ENCODE results near the gene SMG1. TPM values are rescaled to one million over a fixed set of nuclear protein-coding genes. Genes with fewer than 3 reads are reported as not detected.
A peak's percentile ranks its signal among the peaks of the same experiment; 100 is the strongest.
"Not testable (repeated sequence)": the region's sequence is repeated elsewhere in the genome, so short reads cannot be mapped to it uniquely, and the experiment has no call there.

The SMG1 gene
- total RNA-seq, 8 experiments from 2014 or later, result 31.1 to 100 (median 42.5) TPM

DNA sequence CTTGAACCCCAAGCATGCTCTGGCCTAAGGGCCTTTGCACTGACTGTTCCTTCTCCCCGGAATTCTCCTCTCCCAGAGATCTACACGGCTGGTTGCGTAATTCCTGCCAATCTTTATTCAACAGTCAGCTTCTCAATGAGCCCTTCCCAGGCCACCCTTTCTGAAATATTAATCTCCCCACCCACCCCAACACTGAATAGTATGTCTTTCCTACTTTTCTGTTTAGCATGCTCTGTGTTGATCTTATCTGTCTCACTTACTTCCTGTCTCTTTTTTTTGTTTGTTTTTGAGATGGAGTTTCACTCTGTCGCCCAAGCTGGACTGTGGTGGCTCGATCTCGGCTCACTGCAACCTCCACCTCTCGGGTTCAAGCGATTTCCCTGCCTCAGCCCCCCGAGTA is 169.6 kb downstream of the SMG1 start:
- 88 to 100% methylated on average over 2 to 7 of the region's 9 CpGs; no CpG with 5 or more reads in 8 of the 10 experiments for WGBS, 10 experiments
- peak in 2 of 8 experiments; percentile 31 to 60 for ATAC-seq (replicated peaks in 6 of 8)
- H3K27ac ChIP-seq; in situ Hi-C loops (cut with MboI; ENCODE audit: low pct_unique_long_range_greater_than_20kb in 2 of 9, low sequenced_read_pairs in 9 of 9, unreplicated experiment in 9 of 9); H3K4me1 ChIP-seq (replicated peaks in 1 of 2); H3K4me3 ChIP-seq: not testable (repeated sequence)

Other genes with a start within 250 kb of the SMG1 start
- 1,000 to 10,000 TPM; 1,605 to 4,098 (median 2,564) TPM for gene RPS15A, start 136.1 kb downstream of the SMG1 start, total RNA-seq
- gene ARL6IP1, start 124.9 kb downstream of the SMG1 start, total RNA-seq, result 100 to 1,000 TPM in 7 of 8 experiments, 10 to 100 TPM in 1; 90.6 to 355 (median 150) TPM
- gene TMC7, start 57.5 kb upstream of the SMG1 start, total RNA-seq, result 1 to 10 TPM in 5 of 8 experiments, under 1 TPM in 3; 0.41 to 2.5 (median 1.5) TPM
- gene COQ7, start 141.2 kb upstream of the SMG1 start, total RNA-seq, result 10 to 100 TPM; 10.1 to 33.4 (median 20.3) TPM
- 10 to 100 TPM in 4 of 8 experiments, 1 to 10 TPM in 4; 1.3 to 29.3 (median 7.8) TPM for gene ITPRIPL2, start 187.6 kb upstream of the SMG1 start, total RNA-seq
- gene SYT17, start 241.8 kb upstream of the SMG1 start, total RNA-seq, result 10 to 100 TPM in 1 of 8 experiments, 1 to 10 TPM in 6, under 1 TPM in 1; 0.85 to 37.4 (median 3.6) TPM

Data from motor neuron (in vitro differentiated cells).